Liver (tissue), 9 donors: ENCODE data around the gene YPEL5. TPM values are rescaled to one million over a fixed set of nuclear protein-coding genes. Genes with fewer than 3 reads are reported as not detected.
"Not testable (repeated sequence)": the region's sequence is repeated elsewhere in the genome, so short reads cannot be mapped to it uniquely, and the experiment has no call there.

Source experiments
- DNase-seq: peaks from one replicate; pipeline ENCODE4 v3.0.0-alpha.2; 2017; ENCODE audit warnings: low spot score
- H3K27ac ChIP-seq, 2 donors: one replicate each; pipeline ENCODE4 v1.7.0; 2013; ENCODE audit warnings: inconsistent platforms in 2 of 2, low read length in 2 of 2, control low read depth in 1 of 2, low read depth in 1 of 2, mild to moderate bottlenecking in 1 of 2
- H3K27me3 ChIP-seq, 4 donors: one replicate each; pipeline versions ENCODE4 v1.6.1 to v1.7.0; 2013; ENCODE audit warnings: low read length in 3 of 4, inconsistent platforms in 1 of 4, mild to moderate bottlenecking in 1 of 4, moderate library complexity in 1 of 4; ENCODE audit not compliant: control insufficient read depth in 4 of 4, insufficient read depth in 4 of 4
- H3K36me3 ChIP-seq, 4 donors: one replicate each; pipeline versions ENCODE4 v1.6.1 to v1.7.0; 2013; ENCODE audit warnings: low read length in 3 of 4, mild to moderate bottlenecking in 3 of 4, low read depth in 1 of 4, moderate library complexity in 1 of 4; ENCODE audit not compliant: control insufficient read depth in 4 of 4, insufficient read depth in 3 of 4
- H3K4me1 ChIP-seq, 4 donors: one replicate each; pipeline versions ENCODE4 v1.6.1 to v1.7.0; 2013; ENCODE audit warnings: low read length in 3 of 4, mild to moderate bottlenecking in 3 of 4, moderate library complexity in 1 of 4; ENCODE audit not compliant: control insufficient read depth in 4 of 4, insufficient read depth in 4 of 4
- H3K4me3 ChIP-seq, 3 donors: one replicate each; pipeline versions ENCODE4 v1.6.1 to v1.7.0; 2013; ENCODE audit warnings: low read length in 3 of 3, control low read depth in 1 of 3, low read depth in 1 of 3, mild to moderate bottlenecking in 1 of 3
- H3K9ac ChIP-seq, 2 donors: one replicate each; pipeline ENCODE4 v1.7.0; 2013; ENCODE audit warnings: low read length in 2 of 2, mild to moderate bottlenecking in 2 of 2, moderate library complexity in 2 of 2, control low read depth in 1 of 2, low read depth in 1 of 2
- H3K9me3 ChIP-seq, 4 donors: one replicate each; pipeline versions ENCODE4 v1.6.1 to v1.7.0; 2013; ENCODE audit warnings: low read length in 3 of 4; ENCODE audit not compliant: control insufficient read depth in 4 of 4
- EGR1 ChIP-seq, 2 donors: IDR thresholded peaks; 2 replicates each; pipeline ENCODE4 v1.6.1; 2016 to 2018; ENCODE audit warnings: antibody characterized with exemption in 2 of 2, low read depth in 2 of 2
- FOXA1 ChIP-seq: IDR thresholded peaks from 2 replicates; pipeline ENCODE4 v1.6.1; 2016; ENCODE audit warnings: antibody characterized with exemption
- FOXA2 ChIP-seq: IDR thresholded peaks from 2 replicates; pipeline ENCODE4 v1.6.1; 2016; ENCODE audit warnings: antibody characterized with exemption
- GABPA ChIP-seq, 2 donors: IDR thresholded peaks in 1 of 2; conservative IDR thresholded peaks in 1 of 2; 2 replicates each; pipeline ENCODE4 v1.6.1; 2016; ENCODE audit warnings: antibody characterized with exemption in 2 of 2, mild to moderate bottlenecking in 1 of 2, moderate library complexity in 1 of 2
- HNF4A ChIP-seq, 2 donors: conservative IDR thresholded peaks; 2 replicates each; pipeline ENCODE4 v1.6.1; 2016; ENCODE audit warnings: antibody characterized with exemption in 2 of 2, mild to moderate bottlenecking in 2 of 2
- HNF4G ChIP-seq: IDR thresholded peaks from 2 replicates; pipeline ENCODE4 v1.6.1; 2016; ENCODE audit warnings: antibody characterized with exemption
- JUND ChIP-seq, 2 donors: IDR thresholded peaks; 2 replicates each; pipeline ENCODE4 v1.6.1; 2016; ENCODE audit warnings: antibody characterized with exemption in 2 of 2
- NR2F2 ChIP-seq: IDR thresholded peaks from 2 replicates; pipeline ENCODE4 v1.6.1; 2016; ENCODE audit warnings: antibody characterized with exemption
- RAD21 ChIP-seq, 2 donors: IDR thresholded peaks; 2 replicates each; pipeline ENCODE4 v1.6.1; 2016; ENCODE audit warnings: antibody characterized with exemption in 2 of 2, mild to moderate bottlenecking in 2 of 2
- REST ChIP-seq: IDR thresholded peaks from 2 replicates; pipeline ENCODE4 v1.6.1; 2016; ENCODE audit warnings: antibody characterized with exemption, mild to moderate bottlenecking
- RXRA ChIP-seq, 2 donors: IDR thresholded peaks; 2 replicates each; pipeline ENCODE4 v1.6.1; 2017 to 2018; ENCODE audit warnings: antibody characterized with exemption in 2 of 2, mild to moderate bottlenecking in 1 of 2
- SP1 ChIP-seq: IDR thresholded peaks from 2 replicates; pipeline ENCODE4 v1.6.1; 2018; ENCODE audit warnings: antibody characterized with exemption, mild to moderate bottlenecking
- TAF1 ChIP-seq: conservative IDR thresholded peaks from 2 replicates; pipeline ENCODE4 v1.6.1; 2016; ENCODE audit warnings: antibody characterized with exemption, mild to moderate bottlenecking
- YY1 ChIP-seq: IDR thresholded peaks from 2 replicates; pipeline ENCODE4 v1.6.1; 2016; ENCODE audit warnings: antibody characterized with exemption, mild to moderate bottlenecking
- ZBTB33 ChIP-seq: IDR thresholded peaks from 2 replicates; pipeline ENCODE4 v1.6.1; 2016; ENCODE audit warnings: antibody characterized with exemption
- WGBS: extraction: QIAGEN DNeasy Blood & Tissue Kit; methylation state at CpG from one replicate; pipeline ENCODE4 v1.1.7; 2013; 5-methylcytosine and 5-hydroxymethylcytosine counted together
- polyA plus RNA-seq, 2 donors: library from polyadenylated mRNA; stranded (reverse) in 1 of 2; unstranded in 1 of 2; fragments of 200-250 nt in 1 of 2; fragments of >200 nt in 1 of 2; fragmentation: Nextera tagmentation in 1 of 2; extraction: Ambion mirVana in 1 of 2; gene quantifications; one replicate each; pipeline versions ENCODE4 v1.2.1 to v1.2.3, GENCODE V29; 2013 to 2015
- total RNA-seq, 2 donors: library from RNA; depleted of rRNA; stranded (reverse); fragments of >200 nt; gene quantifications; one replicate each; pipeline ENCODE4 v1.2.3, GENCODE V29; 2014
- TF ChIP-seq, protein P1 (sequence below): IDR thresholded peaks from 2 replicates; pipeline ENCODE4 v1.6.1; 2016; ENCODE audit warnings: antibody characterized with exemption
- TF ChIP-seq, protein P2 (sequence below): fragments of 150-350 bp; IDR thresholded peaks from 2 replicates; pipeline ENCODE4 v1.5.1; 2017; ENCODE audit warnings: improper control_type of control experiment, low read depth, low read length; ENCODE audit not compliant: missing input control
- TF ChIP-seq, protein P3 (sequence below): IDR thresholded peaks from 2 replicates; pipeline ENCODE4 v1.6.1; 2016; ENCODE audit warnings: antibody characterized with exemption
- donor health status: healthy.
- donor health status: healthy.
- donor health status: healthy.
- donor health status: healthy.
- donor health status: healthy.

Gene YPEL5
- total and polyA plus RNA-seq, 4 donors = 20.4 to 62.8 (median 36.5) TPM

DNA sequence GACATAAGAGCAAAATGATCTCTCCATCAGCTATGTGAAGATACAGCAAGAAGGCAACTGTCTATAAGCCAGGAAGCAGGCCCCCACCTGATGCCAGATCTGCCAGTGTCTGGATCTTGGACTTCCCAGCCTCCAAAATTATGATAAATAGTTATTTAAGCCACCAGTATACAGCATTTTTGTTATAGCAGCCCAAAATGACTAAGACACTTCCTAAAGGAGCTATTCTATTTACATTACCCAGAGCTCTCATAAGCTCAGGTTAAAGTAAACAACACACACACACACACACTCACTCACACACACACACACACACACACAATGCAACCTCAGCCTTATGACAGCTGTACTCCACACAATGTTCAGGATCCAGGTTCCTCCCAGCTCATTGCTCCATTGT lies 5.7 kb upstream of the YPEL5 start:
- no peak for DNase-seq
- no peak overlapping the region for H3K27ac ChIP-seq
- H3K9ac ChIP-seq = no peak overlapping the region
- TF ChIP-seq, protein P1, sequence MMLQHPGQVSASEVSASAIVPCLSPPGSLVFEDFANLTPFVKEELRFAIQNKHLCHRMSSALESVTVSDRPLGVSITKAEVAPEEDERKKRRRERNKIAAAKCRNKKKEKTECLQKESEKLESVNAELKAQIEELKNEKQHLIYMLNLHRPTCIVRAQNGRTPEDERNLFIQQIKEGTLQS = no peak
- TF ChIP-seq JUND (IDR thresholded peaks at IDR 0.05) (no peak), FOXA2 (no peak), FOXA1 (no peak), RAD21 (IDR thresholded peaks at IDR 0.05) (no peak)
- peaks cover 0 to 5% (median 2%) of the 10 kb centered on the region in 4 donors for H3K4me1 ChIP-seq
- no peaks in the 10 kb centered on the region for H3K9me3 ChIP-seq
- no peak overlapping the region for H3K4me3 ChIP-seq
- H3K27me3 ChIP-seq = no peaks in the 10 kb centered on the region
- H3K36me3 ChIP-seq = no peaks in the 10 kb centered on the region

DNA sequence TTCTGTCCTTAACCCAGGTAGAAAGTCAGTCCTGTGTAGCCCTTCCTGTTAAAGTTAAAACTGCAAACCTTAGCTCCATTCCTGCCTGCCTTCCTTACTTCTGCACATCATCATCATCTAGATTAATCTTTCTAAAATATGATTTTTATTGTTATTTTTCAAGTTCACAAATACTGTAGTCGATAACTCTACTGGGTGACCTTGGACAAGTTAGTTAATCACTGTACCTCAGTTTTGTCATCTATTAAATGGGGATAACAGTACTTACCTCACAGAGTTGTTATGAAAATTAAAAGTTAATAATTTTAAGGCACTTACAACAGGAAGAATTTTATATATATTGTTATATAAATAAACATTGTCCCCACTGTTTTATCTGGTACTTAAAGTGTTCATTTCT lies 2.5 kb upstream of the YPEL5 start:
- Histone ChIP-seq H3K4me3 (no peak overlapping the region), H3K9me3 (no peaks in the 10 kb centered on the region), H3K27ac (no peak overlapping the region), H3K36me3 (peaks cover 0 to 2% (median 0%) of the 10 kb centered on the region in 4 donors), H3K9ac (no peak overlapping the region), H3K4me1 (peaks cover 0 to 20% (median 14%) of the 10 kb centered on the region in 4 donors), H3K27me3 (no peaks in the 10 kb centered on the region)
- 84% methylated on average over 1 of the region's 1 CpG for WGBS
- DNase-seq = no peak
- TF ChIP-seq HNF4G (no peak), EGR1 (IDR thresholded peaks at IDR 0.05; ENCODE audit: low read depth in 2 of 2) (no peak), NR2F2 (no peak), RXRA (IDR thresholded peaks at IDR 0.05) (no peak), FOXA1 (no peak), HNF4A (conservative IDR thresholded peaks at IDR 0.05) (no peak), ZBTB33 (no peak), GABPA (IDR thresholded peaks at IDR 0.05 in 1 of 2, conservative IDR thresholded peaks at IDR 0.05 in 1 of 2) (no peak), RAD21 (IDR thresholded peaks at IDR 0.05) (no peak), JUND (IDR thresholded peaks at IDR 0.05) (no peak), SP1 (no peak), YY1 (no peak), FOXA2 (no peak), REST (no peak), TAF1 (no peak)
- TF ChIP-seq, protein P2, sequence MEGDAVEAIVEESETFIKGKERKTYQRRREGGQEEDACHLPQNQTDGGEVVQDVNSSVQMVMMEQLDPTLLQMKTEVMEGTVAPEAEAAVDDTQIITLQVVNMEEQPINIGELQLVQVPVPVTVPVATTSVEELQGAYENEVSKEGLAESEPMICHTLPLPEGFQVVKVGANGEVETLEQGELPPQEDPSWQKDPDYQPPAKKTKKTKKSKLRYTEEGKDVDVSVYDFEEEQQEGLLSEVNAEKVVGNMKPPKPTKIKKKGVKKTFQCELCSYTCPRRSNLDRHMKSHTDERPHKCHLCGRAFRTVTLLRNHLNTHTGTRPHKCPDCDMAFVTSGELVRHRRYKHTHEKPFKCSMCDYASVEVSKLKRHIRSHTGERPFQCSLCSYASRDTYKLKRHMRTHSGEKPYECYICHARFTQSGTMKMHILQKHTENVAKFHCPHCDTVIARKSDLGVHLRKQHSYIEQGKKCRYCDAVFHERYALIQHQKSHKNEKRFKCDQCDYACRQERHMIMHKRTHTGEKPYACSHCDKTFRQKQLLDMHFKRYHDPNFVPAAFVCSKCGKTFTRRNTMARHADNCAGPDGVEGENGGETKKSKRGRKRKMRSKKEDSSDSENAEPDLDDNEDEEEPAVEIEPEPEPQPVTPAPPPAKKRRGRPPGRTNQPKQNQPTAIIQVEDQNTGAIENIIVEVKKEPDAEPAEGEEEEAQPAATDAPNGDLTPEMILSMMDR = no peak
- TF ChIP-seq, protein P1 = no peak
- TF ChIP-seq, protein P3, sequence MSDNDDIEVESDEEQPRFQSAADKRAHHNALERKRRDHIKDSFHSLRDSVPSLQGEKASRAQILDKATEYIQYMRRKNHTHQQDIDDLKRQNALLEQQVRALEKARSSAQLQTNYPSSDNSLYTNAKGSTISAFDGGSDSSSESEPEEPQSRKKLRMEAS = no peak

GRCh38 chr2:30144951-30145350 lies 1.9 kb upstream of the YPEL5 start:
- H3K9me3 ChIP-seq, H3K4me3 ChIP-seq, H3K27ac ChIP-seq, DNase-seq, H3K27me3 ChIP-seq, H3K36me3 ChIP-seq, H3K9ac ChIP-seq: not testable (repeated sequence)
- H3K4me1 ChIP-seq = peaks cover 3 to 27% (median 19%) of the 10 kb centered on the region in 4 donors
- 92% methylated on average over 3 of the region's 3 CpGs for WGBS
